GF-D8 (cell line): ENCODE results near the gene TMEM200B.
"Not testable (repeated sequence)": the region's sequence is repeated elsewhere in the genome, so short reads cannot be mapped to it uniquely, and the experiment has no call there.

Experiments
- DNase-seq: peaks from one replicate; lab custom pipeline; 2025; lab: John Stamatoyannopoulos, UW

TMEM200B gene

DNA sequence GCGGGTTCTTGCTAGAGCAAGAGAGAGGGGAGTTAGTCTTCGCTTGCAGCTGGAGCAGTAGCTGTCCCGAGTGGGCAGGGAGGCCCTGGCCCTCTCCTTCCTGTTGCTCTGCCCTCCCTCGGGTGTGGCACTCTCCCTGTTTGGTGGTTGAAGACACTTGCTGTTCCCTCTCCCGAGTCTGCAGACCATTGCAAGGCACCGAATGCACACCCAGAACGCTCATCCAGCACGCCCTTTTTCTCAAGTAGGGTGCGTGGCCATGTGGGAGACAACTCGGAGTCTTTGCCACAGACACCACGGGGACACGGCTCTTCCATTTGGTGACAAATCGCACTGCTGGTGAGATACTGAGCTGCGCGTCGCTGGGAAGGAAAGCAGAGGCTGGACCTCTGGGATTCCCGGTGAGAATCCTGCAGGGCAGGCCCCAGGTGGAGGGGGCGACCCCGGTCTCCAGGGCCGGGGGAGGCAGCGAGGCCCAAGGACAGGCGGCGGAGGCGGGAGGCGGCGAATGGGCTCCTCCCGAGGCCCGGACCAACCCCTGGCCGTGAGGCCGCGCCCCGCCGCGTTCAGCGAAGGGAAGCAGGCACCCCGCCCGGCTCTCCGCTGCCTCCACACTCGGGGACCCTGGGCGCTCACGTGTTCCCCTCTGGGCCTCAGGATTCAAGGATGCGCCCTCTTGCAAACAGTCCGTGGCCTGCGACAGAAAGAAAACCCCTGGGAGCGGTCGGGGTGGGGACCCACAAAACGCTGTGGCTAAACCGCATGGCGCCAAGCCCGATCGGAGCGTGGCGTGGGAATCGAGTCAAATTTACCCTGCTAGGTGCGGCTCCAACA is 10.4 kb upstream of the TMEM200B start:
- DNase-seq: no peak

GRCh38 chr1:29131056-29131455 is 7.4 kb upstream of the TMEM200B start:
- DNase-seq: not testable (repeated sequence)

GRCh38 chr1:29129916-29130315 is 6.2 kb upstream of the TMEM200B start:
- DNase-seq: no peak

GRCh38 chr1:29128739-29129138 is 5.0 kb upstream of the TMEM200B start:
- DNase-seq: no peak

GRCh38 chr1:29126198-29126597 is 2.5 kb upstream of the TMEM200B start:
- DNase-seq: no peak

DNA sequence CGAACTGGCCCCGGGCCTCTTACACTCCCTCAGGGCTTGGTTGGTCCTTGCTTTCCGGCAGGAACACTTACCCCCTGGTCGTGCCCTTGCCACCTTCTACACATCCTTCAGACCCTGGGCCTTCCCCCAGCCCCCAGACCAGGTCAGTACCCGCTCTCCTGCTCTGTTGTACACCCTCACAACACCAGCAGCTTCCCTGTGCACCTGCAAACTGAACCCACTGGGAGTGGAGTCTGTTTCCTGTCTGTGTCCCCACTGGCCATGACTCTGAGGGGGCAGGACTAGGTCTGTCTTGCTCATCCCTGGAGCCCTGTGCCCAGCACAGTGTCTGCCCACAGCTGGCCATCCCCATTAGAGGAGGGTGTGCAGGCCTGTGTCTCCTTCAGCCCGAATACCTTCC is 2.1 kb upstream of the TMEM200B start:
- no peak for DNase-seq

GRCh38 chr1:29125237-29125641 is 1.5 kb upstream of the TMEM200B start:
- DNase-seq: no peak

GRCh38 chr1:29124366-29125236 is 898 bp upstream of the TMEM200B start:
- DNase-seq: no peak

DNA sequence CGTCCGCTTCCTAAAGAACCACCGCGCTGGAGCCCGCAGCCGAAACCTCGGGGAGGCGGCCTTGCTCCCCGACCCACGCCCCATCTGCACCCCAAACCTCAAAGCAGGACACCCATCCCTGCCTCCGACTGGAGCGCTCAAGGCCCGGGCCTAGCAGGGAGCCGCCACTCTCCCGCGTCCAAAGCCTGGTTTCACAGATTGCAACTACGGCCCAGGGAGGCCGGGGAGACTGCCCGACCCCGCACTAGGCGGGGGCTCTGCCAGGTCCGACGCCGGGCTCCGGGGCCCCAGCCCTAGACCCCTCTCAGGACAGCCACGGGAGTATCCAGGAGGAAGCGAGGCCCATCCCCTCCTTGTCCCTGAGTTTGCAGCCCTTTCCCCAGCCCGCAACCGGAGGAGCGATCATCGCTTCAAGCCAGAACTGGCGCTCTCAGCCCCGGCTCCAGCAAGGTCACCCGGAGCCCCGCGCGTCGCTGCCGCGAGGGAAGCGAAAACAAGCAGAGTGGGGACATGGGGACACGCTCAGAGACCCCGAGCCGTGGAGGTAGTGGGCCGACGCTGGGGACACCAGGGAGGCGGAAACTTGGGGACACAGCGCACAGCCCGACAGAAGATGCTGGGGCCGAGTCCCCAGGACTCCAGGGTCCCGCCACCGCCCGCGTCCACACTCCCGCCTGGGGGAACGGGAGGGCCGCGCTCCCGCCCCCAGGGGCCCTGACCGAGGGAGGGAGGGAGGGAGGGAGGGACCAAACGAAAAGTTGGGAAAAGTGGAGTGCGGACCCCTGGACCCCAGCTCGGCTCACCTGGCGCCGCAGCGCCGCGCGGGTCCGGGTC is 433 bp downstream of the TMEM200B start:
- no peak for DNase-seq

DNA sequence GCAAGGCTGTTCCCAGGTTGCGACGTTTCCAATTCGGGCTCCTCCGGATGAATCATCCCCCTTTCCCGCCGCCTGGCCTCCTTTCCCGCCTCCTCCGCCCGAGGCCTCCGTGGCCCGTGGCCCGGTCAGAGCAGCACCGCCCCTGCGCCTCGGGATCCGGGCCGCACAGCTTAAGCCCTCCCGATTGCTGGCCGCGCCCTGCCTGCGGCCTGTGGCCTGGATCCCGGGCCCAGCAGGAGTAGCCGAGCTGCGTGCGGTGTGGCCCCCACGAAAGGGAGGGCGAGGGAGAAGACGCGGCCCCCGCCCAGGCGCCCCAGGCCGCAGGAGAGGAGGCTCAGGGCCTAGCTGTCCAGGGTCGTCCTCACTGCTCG is 1.0 kb downstream of the TMEM200B start:
- no peak for DNase-seq

- no peak for DNase-seq
Measured at GRCh38 chr1:29121936-29122681, 1.6 kb downstream of the TMEM200B start.

DNA sequence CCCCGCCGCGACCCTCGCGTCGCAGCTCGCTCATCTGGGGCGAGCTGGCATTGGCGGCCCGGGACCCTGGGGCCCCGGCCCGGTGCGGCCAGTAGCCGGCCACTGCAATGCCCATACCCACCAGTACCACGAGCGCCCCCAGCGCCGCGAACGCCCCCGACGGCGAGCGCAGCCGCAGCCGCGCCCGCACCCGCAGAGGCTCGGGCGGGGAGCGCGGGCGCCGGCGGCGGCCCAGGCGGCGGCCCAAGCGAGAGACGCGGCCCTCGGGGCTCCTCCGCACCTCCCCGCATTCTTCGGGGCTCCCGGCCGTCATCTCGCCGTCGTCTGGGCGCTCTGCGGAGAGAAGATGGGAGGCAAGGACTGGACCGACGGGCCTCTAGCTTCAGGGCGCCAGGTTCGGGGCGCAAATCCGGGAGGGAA is 2.2 kb downstream of the TMEM200B start:
- no peak for DNase-seq

GRCh38 chr1:29120947-29121485 is 2.7 kb downstream of the TMEM200B start:
- DNase-seq: no peak

DNA sequence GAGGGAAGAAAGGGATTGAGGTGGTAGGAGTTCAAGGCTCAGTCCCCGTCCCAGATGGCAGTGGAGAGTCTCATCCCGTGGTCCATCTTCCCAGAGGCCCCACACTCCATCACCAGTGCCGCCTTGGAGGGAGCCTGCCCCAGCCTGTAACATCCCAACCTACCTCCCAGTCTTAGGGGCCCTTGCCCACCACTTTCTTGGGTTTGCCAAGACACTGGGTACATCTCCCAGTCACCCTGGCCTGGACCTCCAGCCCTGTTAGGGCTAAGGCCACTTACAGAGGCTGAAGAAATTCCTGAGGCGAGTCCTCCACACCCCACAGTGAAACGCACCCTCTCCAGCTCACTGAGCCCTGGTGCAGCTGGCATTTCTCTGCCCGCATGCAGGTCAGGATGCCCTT is 3.3 kb downstream of the TMEM200B start:
- no peak for DNase-seq

- DNase-seq: no peak
Measured at GRCh38 chr1:29119121-29119929, 4.4 kb downstream of the TMEM200B start.

DNA sequence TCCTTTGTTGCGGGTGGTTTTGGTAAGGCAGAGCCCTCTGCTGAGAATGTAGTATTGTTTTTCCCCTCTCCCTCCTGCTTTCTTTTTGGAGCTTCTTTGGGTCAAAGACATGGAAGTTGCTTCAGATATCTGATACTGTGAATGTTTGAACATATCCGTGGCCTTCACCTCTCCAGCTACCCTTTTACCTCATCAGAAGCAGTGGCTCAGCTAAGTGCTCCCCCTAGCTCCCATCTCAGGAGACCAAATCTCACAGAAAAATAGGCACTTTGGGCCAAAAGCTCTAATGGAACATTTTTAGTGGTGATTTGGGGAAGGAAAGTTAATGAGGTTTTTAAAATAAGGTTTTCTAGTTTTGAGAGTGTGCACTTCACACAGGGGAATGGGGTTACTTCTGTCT is 6.3 kb downstream of the TMEM200B start:
- no peak for DNase-seq

- DNase-seq: no peak
Measured at GRCh38 chr1:29114654-29115053, 9.0 kb downstream of the TMEM200B start.

DNA sequence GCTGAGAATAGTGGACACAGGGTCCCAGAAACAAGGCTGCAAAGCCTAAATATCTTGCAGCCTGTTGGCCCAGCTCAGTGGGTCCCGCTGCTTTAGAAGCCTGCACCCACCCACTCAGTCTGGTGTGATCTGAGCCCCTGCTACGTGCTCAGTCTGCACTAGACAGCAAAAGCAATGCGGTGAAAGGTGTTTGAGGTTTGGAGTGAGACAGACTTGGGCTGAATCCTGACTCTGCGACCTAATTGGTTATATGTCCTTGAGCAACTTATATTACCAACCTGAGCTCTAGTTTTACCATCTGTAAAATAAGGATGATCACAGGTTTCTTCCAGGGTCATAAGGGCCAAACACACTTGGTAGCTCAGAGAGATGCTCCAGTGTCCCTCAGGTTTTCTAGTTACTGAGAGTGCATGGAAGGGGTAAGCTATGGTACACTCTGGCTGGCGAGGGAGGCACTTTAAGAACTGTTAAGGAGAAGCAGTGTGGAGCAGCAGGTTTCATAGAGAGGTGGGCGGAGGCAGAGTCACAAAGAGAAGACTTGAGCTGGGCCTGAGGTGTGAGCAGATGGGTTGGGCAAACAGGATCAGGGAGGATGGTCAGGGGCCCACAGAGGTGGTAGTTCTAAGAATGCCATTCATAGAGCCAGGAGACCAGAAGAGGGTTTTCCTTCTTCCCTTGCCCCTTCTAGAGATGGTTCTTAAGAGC is 10.1 kb downstream of the TMEM200B start:
- no peak for DNase-seq

DNA sequence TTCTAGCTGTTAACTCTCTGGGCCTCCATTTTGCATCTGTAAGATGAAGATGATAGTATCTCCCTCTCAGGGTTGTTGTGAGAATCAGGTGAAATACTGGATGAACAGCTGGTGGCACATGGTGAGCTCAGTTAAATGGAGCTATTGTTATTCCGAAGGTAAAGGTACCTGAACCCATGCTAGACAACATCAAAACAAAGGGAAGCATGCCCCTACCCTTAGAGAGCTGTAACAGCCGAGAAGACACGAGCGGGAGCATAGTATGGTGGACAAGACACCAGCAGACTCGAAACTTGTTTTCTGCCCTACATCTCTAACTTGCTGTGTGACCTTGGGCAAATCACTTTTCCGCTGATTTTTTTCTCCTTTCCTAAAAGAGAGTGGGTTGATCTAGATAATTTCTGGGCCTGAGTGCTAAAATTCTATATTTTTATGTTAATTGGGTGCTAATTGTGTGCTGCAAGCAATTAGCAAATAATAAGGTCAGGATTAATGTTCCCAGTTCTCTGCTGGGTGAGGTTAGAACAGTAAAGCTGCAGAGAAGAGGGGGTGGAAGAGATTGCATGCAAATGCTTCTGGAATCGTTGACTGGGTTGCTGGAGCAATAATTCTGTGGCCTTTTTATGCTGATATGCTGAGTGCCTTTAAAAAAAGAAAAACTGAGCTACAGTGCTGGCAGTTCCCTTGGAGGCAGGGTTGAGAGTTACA is 10.8 kb downstream of the TMEM200B start:
- DNase-seq: no peak
